Smooth muscle cell (in vitro differentiated cells): ENCODE results near the gene ATP5PD. TPM values are rescaled to one million over a fixed set of nuclear protein-coding genes. Genes with fewer than 3 reads are reported as not detected.
"Not testable (repeated sequence)": the region's sequence is repeated elsewhere in the genome, so short reads cannot be mapped to it uniquely, and the experiment has no call there.

ENCODE experiments used
- DNase-seq: peaks from one replicate; lab custom pipeline; 2025; ENCODE audit not compliant: unreplicated experiment; lab: John Stamatoyannopoulos, UW
- H2AFZ ChIP-seq: fragments of 200-600 bp; sonication (generic); 2 replicates; pipeline ENCODE4 v1.6.0; 2016; ENCODE audit warnings: antibody characterized with exemption, low read depth, mild to moderate bottlenecking
- H3F3A ChIP-seq: fragments of 200-600 bp; sonication (generic); 2 replicates; pipeline ENCODE4 v1.6.0; 2017; ENCODE audit warnings: antibody characterized with exemption, low read depth
- H3K27ac ChIP-seq: fragments of 200-600 bp; sonication (generic); 2 replicates; pipeline ENCODE4 v1.5.1; 2016; ENCODE audit warnings: low read depth, mild to moderate bottlenecking
- H3K27me3 ChIP-seq: fragments of 200-600 bp; sonication (generic); 2 replicates; pipeline ENCODE4 v1.6.1; 2016; ENCODE audit warnings: low read depth, mild to moderate bottlenecking
- H3K36me3 ChIP-seq: fragments of 200-600 bp; sonication (generic); 2 replicates; pipeline ENCODE4 v1.5.1; 2016; ENCODE audit warnings: low read depth
- H3K4me1 ChIP-seq: fragments of 200-600 bp; sonication (generic); 2 replicates; pipeline ENCODE4 v1.5.1; 2016; ENCODE audit warnings: low read depth
- H3K4me2 ChIP-seq: fragments of 200-600 bp; sonication (generic); 2 replicates; pipeline ENCODE4 v1.6.0; 2016; ENCODE audit warnings: mild to moderate bottlenecking
- H3K4me3 ChIP-seq: fragments of 200-600 bp; sonication (generic); 2 replicates; pipeline ENCODE4 v1.5.1; 2016; ENCODE audit warnings: mild to moderate bottlenecking
- H3K79me2 ChIP-seq: fragments of 200-600 bp; sonication (generic); 2 replicates; pipeline ENCODE4 v1.6.0; 2016; ENCODE audit warnings: low read depth, mild to moderate bottlenecking
- H3K9ac ChIP-seq: fragments of 200-600 bp; sonication (generic); 2 replicates; pipeline ENCODE4 v1.6.0; 2016; ENCODE audit warnings: low read depth
- H3K9me3 ChIP-seq: fragments of 200-600 bp; sonication (generic); replicated peaks from 2 replicates; pipeline ENCODE4 v1.5.1; 2016; ENCODE audit warnings: low read depth
- H4K20me1 ChIP-seq: fragments of 200-600 bp; sonication (generic); 2 replicates; pipeline ENCODE4 v1.6.0; 2016; ENCODE audit warnings: low read depth
- CTCF ChIP-seq: fragments of 200-600 bp; sonication (generic); IDR thresholded peaks from 2 replicates; pipeline ENCODE4 v1.5.1; 2017; ENCODE audit warnings: borderline replicate concordance, mild to moderate bottlenecking, antibody characterized with exemption; ENCODE audit not compliant: insufficient read depth, poor library complexity, severe bottlenecking
- WGBS: methylation state at CpG from one replicate; pipeline ENCODE4 v1.1.7; 2016; ENCODE audit warnings: low lambda C conversion rate; 5-methylcytosine and 5-hydroxymethylcytosine counted together
- polyA plus RNA-seq: library from polyadenylated mRNA; unstranded; fragments of >200 nt; fragmentation: Nextera tagmentation; extraction: Ambion mirVana; gene quantifications from 2 replicates; pipeline ENCODE4 v1.2.1, GENCODE V29; 2016
- total RNA-seq: library from RNA; depleted of rRNA; stranded (reverse); fragments of >200 nt; gene quantifications from 2 replicates; pipeline ENCODE4 v1.2.3, GENCODE V29; 2014

ATP5PD gene
- total and polyA plus RNA-seq, 2 experiments from 2014 or later: 309 to 318 TPM

GRCh38 chr17:75044716-75045115 is 2.1 kb downstream of the ATP5PD start:
- no peak for DNase-seq
- no peak overlapping the region for H3K27ac ChIP-seq
- H3K36me3 ChIP-seq: peaks cover 12% of the 10 kb centered on the region
- no peak for TF ChIP-seq CTCF
- H3K4me1 ChIP-seq: peaks cover 14% of the 10 kb centered on the region
- no peak overlapping the region for H3K4me2 ChIP-seq
- H2AFZ ChIP-seq: no peak overlapping the region
- H3K79me2 ChIP-seq: peaks cover 6% of the 10 kb centered on the region
- H3K9me3 ChIP-seq: no peaks in the 10 kb centered on the region
- no peak overlapping the region for H3K9ac ChIP-seq
- H3K4me3 ChIP-seq: no peak overlapping the region
- H4K20me1 ChIP-seq: peaks cover 10% of the 10 kb centered on the region
- 53% methylated on average over 7 of the region's 7 CpGs for WGBS
- H3F3A ChIP-seq: no peaks in the 10 kb centered on the region
- H3K27me3 ChIP-seq: no peaks in the 10 kb centered on the region

GRCh38 chr17:75043789-75044188 is 3.0 kb downstream of the ATP5PD start:
- not testable (repeated sequence) for H2AFZ ChIP-seq, H3K4me3 ChIP-seq, H3K4me2 ChIP-seq, H3K27ac ChIP-seq, H3K79me2 ChIP-seq, H3F3A ChIP-seq, H3K27me3 ChIP-seq, H3K9ac ChIP-seq, DNase-seq, H3K9me3 ChIP-seq
- Histone ChIP-seq H4K20me1 (peaks cover 10% of the 10 kb centered on the region), H3K4me1 (peaks cover 14% of the 10 kb centered on the region), H3K36me3 (peaks cover 12% of the 10 kb centered on the region)
- WGBS: 73% methylated on average over 5 of the region's 5 CpGs

DNA sequence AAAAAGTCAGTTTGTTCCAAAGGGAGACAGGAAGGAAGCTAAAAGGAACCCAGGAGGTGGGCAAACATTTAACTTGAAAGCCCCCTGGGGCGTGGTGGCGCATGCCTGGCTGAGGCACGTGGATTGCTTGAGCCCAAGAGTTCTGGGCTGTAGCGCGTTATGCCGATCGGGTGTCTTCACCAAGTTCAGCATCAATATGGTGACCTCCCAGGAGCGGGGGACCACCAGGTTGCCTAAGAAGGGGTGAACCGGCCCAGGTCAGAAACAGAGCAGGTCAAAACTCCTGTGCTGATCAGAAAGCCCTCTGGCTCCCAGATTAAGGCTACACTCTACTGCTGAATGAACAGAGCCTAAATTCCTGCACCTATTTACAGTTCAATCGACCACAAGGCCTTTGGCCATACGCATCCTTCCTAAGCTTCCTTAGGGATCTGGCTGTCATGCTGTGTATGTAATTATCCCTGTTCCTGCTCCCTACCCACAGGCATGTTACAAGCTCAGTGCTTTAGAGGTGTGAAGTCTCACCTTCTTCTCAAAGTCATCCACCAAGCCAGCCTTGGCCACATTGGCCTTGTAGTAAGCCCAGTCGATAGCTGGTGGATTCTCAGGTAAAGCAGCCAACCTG is 5.0 kb downstream of the ATP5PD start:
- no peaks in the 10 kb centered on the region for H3K9me3 ChIP-seq
- no peak overlapping the region for H3K27ac ChIP-seq
- peaks cover 10% of the 10 kb centered on the region for H4K20me1 ChIP-seq
- H3K36me3 ChIP-seq: peaks cover 12% of the 10 kb centered on the region
- no peak for TF ChIP-seq CTCF
- no peak overlapping the region for H3K9ac ChIP-seq
- peaks cover 6% of the 10 kb centered on the region for H3K79me2 ChIP-seq
- DNase-seq: no peak
- H3K27me3 ChIP-seq: no peaks in the 10 kb centered on the region
- WGBS: 89% methylated on average over 12 of the region's 12 CpGs
- H3K4me3 ChIP-seq: no peak overlapping the region
- no peak overlapping the region for H2AFZ ChIP-seq
- no peaks in the 10 kb centered on the region for H3F3A ChIP-seq
- no peak overlapping the region for H3K4me2 ChIP-seq
- H3K4me1 ChIP-seq: peaks cover 5% of the 10 kb centered on the region

DNA sequence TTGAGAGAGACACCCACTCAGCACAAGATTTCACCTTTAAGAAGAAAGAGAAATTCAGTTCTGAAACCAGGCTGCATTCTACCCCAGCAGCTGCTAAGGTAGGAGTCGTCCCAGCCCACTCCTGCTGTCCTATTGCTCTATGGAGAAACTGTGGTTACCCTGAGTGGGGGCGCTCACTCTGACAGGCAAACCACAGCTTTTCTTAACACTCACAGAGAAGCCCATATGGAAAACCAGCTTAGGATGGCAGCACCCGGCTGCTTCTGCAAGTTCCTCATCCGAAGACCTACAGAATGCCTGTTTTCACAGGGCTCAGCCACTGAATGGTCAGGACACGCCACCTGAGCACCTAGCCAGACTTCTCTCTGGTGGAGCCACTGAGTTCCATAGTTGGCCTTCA is 7.5 kb downstream of the ATP5PD start:
- Histone ChIP-seq H3F3A (peaks cover 4% of the 10 kb centered on the region), H3K27me3 (no peaks in the 10 kb centered on the region), H3K9ac (no peak overlapping the region), H3K4me2 (no peak overlapping the region), H4K20me1 (peaks cover 10% of the 10 kb centered on the region), H3K4me3 (no peak overlapping the region), H3K79me2 (no peaks in the 10 kb centered on the region), H3K9me3 (no peaks in the 10 kb centered on the region), H3K4me1 (no peaks in the 10 kb centered on the region), H3K36me3 (peaks cover 12% of the 10 kb centered on the region), H2AFZ (no peak overlapping the region), H3K27ac (no peak overlapping the region)
- no peak for DNase-seq
- TF ChIP-seq CTCF: no peak
- WGBS: 95% methylated on average over 5 of the region's 5 CpGs
